ENCODE measurements around the gene CAMK2G.

DNA sequence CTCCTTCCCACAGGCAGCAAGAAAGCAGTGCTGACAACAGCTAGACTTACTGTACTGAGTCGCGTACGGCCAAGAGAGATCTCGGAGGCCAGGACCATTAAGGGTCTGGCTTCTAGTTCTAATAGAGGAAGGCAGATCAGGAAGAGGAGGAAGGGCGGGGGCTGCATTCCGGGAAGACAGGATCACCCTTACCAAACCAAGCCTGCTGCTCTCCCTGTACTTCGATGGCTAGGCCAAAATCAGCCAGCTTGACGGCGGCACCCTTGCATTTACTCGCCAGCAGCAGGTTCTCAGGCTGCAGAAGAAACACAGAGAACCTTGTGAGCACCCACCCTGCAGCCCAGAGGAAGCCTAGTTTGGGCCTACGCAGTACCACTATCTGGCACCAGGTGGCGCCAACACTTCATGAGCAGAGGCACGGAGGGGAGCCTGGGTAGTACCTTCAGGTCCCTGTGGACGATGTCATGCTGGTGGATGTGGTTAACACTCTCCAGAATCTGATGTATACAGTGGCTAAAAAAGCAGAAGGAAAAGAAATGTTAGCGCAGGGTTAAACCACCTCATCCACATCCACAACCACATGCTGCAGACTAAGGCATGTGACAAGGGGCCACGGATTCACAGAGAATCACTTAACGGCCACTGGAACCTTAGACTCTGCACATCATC is 25.4 kb downstream of the CAMK2G start:
- TF ChIP-seq, protein P1, sequence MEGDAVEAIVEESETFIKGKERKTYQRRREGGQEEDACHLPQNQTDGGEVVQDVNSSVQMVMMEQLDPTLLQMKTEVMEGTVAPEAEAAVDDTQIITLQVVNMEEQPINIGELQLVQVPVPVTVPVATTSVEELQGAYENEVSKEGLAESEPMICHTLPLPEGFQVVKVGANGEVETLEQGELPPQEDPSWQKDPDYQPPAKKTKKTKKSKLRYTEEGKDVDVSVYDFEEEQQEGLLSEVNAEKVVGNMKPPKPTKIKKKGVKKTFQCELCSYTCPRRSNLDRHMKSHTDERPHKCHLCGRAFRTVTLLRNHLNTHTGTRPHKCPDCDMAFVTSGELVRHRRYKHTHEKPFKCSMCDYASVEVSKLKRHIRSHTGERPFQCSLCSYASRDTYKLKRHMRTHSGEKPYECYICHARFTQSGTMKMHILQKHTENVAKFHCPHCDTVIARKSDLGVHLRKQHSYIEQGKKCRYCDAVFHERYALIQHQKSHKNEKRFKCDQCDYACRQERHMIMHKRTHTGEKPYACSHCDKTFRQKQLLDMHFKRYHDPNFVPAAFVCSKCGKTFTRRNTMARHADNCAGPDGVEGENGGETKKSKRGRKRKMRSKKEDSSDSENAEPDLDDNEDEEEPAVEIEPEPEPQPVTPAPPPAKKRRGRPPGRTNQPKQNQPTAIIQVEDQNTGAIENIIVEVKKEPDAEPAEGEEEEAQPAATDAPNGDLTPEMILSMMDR (conservative IDR thresholded peaks at IDR 0.05), result peak; percentile 100
- no peak for TF ChIP-seq EZH2 (IDR thresholded peaks at IDR 0.05; ENCODE audit: low read depth)
